Mesothelial cell of epicardium (in vitro differentiated cells): ENCODE measurements around the gene SMG6. TPM values are rescaled to one million over a fixed set of nuclear protein-coding genes. Genes with fewer than 3 reads are reported as not detected.

ENCODE experiments used
- DNase-seq, 2 experiments: peaks; one replicate each; pipeline ENCODE4 v3.0.0; 2021; ENCODE audit warnings: low spot score in 2 of 2; ENCODE audit not compliant: unreplicated experiment in 2 of 2
- H3K27ac Mint-ChIP-seq: 2 replicates; pipeline ENCODE4 v1.8.0; 2021; ENCODE audit warnings: mixed read lengths
- H3K27me3 Mint-ChIP-seq: 2 replicates; pipeline ENCODE4 v1.8.0; 2021; ENCODE audit warnings: low read depth, mixed read lengths
- H3K36me3 Mint-ChIP-seq: 2 replicates; pipeline ENCODE4 v1.8.0; 2021; ENCODE audit warnings: mixed read lengths
- H3K4me1 Mint-ChIP-seq: 2 replicates; pipeline ENCODE4 v1.8.0; 2021; ENCODE audit warnings: mixed read lengths
- H3K4me3 Mint-ChIP-seq: 2 replicates; pipeline ENCODE4 v1.8.0; 2021; ENCODE audit warnings: mild to moderate bottlenecking, moderate library complexity, mixed read lengths
- H3K9me3 Mint-ChIP-seq: 2 replicates; pipeline ENCODE4 v1.8.0; 2021; ENCODE audit warnings: mixed read lengths
- CTCF ChIP-seq: fragments of 200-600 bp; sonication (generic); IDR thresholded peaks from one replicate; pipeline ENCODE4 v1.5.0; 2021; ENCODE audit warnings: antibody characterized with exemption; ENCODE audit not compliant: unreplicated experiment
- total RNA-seq: library from RNA; stranded (reverse); gene quantifications from 3 replicates; pipeline ENCODE4 v1.2.1, GENCODE V29; 2021

Gene SMG6
- total RNA-seq, 1 donor from 2014 or later, result 58.3 TPM

- peaks cover 49% of the 10 kb centered on the region for H3K36me3 Mint-ChIP-seq
- H3K27me3 Mint-ChIP-seq, result no peaks in the 10 kb centered on the region
- no peaks in the 10 kb centered on the region for H3K9me3 Mint-ChIP-seq
- no peak overlapping the region for H3K4me3 Mint-ChIP-seq
- TF ChIP-seq CTCF, result no peak
- peak overlapping the region; percentile 60 for H3K27ac Mint-ChIP-seq
- DNase-seq, result no peak
- peaks cover 46% of the 10 kb centered on the region for H3K4me1 Mint-ChIP-seq
These were observed 115.8 kb downstream of the SMG6 start for GRCh38 chr17:2187758-2188157.

DNA sequence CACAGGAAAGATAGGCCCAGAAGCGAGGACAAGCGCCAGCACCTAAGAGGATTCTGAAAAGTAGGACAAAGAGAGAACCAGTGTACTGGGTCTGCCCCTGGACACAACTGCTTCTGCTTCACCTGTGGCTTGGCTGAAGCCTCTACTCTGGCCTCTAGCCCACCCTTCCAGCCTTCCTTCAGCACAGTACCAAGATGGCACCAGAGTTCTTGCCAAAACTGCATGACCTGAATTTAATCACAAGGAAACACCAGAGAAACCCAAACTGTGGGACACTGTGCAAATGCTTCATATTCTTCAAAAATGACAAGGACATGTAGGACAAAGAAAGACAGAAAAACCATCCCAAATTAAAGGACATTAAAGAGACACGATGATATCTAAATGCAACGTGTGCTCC lies 116.6 kb downstream of the SMG6 start:
- peak overlapping the region; percentile 26 for H3K27ac Mint-ChIP-seq
- H3K9me3 Mint-ChIP-seq, result no peaks in the 10 kb centered on the region
- no peak overlapping the region for H3K4me3 Mint-ChIP-seq
- TF ChIP-seq CTCF, result no peak
- H3K27me3 Mint-ChIP-seq, result no peaks in the 10 kb centered on the region
- H3K36me3 Mint-ChIP-seq, result peaks cover 44% of the 10 kb centered on the region
- H3K4me1 Mint-ChIP-seq, result peaks cover 46% of the 10 kb centered on the region
- no peak for DNase-seq

DNA sequence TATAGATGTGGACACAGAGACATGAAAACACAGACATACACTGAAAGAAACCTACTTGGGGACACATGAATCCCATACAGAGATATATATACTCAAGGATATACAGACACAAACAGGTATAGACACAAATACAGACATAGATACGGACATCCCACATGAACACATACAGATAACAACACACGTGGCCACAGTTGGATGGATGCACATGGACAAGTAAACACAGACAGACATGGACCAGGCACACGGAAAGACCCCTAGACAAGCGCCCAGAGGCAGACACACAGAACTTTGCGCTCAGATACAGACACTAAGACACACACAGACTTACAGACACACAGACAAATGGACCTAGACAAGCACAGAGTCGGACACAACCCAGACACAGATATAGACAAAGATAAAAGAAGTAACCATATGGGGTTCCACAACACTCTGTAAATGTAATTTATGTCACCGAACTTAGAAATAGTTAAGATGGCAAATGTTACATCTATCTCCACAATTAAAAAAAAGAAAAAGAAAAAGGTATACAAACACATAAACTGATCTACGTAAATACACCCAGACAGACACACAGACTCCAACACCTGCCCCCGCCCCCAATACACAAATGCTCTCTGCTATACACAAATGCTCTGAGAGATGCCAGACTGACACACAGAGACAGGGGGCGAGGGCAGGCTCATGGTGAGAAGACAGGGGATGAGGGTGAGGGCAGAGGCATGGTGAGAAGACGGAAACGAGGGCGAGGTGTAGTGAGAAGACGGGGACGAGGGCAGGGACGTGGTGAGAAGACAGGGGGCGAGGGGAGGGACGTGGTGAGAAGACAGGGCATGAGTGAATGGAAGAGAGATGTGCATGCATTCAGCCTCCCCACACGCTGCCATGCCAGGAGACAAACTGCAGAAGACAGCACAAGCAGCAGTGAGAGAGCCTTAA lies 118.3 kb downstream of the SMG6 start:
- Mint-ChIP-seq H3K36me3 (peaks cover 41% of the 10 kb centered on the region), H3K27ac (peak overlapping the region; percentile 57), H3K4me3 (no peak overlapping the region)

GRCh38 chr17:2183346-2183745 lies 120.2 kb downstream of the SMG6 start:
- no peak for TF ChIP-seq CTCF
- no peak for DNase-seq
- H3K27ac Mint-ChIP-seq, result peak overlapping the region; percentile 89
- no peak overlapping the region for H3K4me3 Mint-ChIP-seq
- no peaks in the 10 kb centered on the region for H3K27me3 Mint-ChIP-seq
- peaks cover 36% of the 10 kb centered on the region for H3K36me3 Mint-ChIP-seq
- H3K4me1 Mint-ChIP-seq, result peaks cover 58% of the 10 kb centered on the region
- no peaks in the 10 kb centered on the region for H3K9me3 Mint-ChIP-seq

More for the DNA sequence above, 118.3 kb downstream of the SMG6 start:
- Mint-ChIP-seq H3K4me1 (peaks cover 55% of the 10 kb centered on the region), H3K9me3 (no peaks in the 10 kb centered on the region), H3K27me3 (no peaks in the 10 kb centered on the region)
- TF ChIP-seq CTCF, result no peak
- DNase-seq, result no peak

DNA sequence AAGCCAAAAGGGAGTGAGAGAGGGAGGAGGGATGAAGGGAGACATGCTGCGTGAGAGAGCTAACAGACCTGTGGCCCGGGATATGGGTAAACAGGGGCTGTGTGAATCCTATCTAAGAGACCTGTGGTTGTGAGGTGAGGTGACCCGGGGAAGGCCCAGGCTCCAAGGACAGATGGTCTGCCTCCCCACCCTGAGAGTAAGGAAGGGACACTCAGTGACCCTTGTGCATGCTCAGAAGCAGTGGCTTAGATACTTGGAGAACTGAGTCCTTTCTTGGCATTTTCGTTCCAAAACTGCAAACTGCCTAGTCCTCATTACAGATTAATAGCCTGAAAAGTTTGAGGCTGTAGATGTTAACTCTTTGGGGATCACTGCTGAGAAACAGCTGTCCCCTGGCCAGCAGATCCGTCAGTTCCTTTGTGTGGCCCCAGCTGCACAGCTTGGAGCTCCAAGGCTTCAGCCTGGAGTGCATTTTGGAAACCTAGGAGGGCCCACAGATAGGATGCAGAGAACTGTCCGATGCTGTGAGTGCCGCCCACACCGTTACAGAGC lies 121.6 kb downstream of the SMG6 start:
- H3K9me3 Mint-ChIP-seq, result no peaks in the 10 kb centered on the region
- no peak for DNase-seq

More for the DNA sequence above, 121.6 kb downstream of the SMG6 start:
- H3K4me1 Mint-ChIP-seq, result peaks cover 66% of the 10 kb centered on the region
- no peak for TF ChIP-seq CTCF
- H3K4me3 Mint-ChIP-seq, result no peak overlapping the region
- H3K36me3 Mint-ChIP-seq, result peaks cover 25% of the 10 kb centered on the region
- peak overlapping the region; percentile 99 for H3K27ac Mint-ChIP-seq
- H3K27me3 Mint-ChIP-seq, result no peaks in the 10 kb centered on the region
